B cell (primary cell): ENCODE results near the gene ERC1. TPM values are rescaled to one million over a fixed set of nuclear protein-coding genes. Genes with fewer than 3 reads are reported as not detected.

Experiments
- ATAC-seq: fragments of 200-7000 bp; cut with Tn5 transposase; one replicate; pipeline ENCODE4 v1.10.0; 2021; ENCODE audit warnings: low read depth, mild to moderate bottlenecking, moderate number of reproducible peaks, moderate library complexity
- CTCF ChIA-PET: fragments of 350-600 bp; sonication (Branson Sonifier 250); formaldehyde crosslinking; loops from one replicate; lab custom pipeline; 2021; ENCODE audit warnings: antibody characterized with exemption, inconsistent platforms; lab: Charles Lee
- POLR2A ChIA-PET: fragments of 350-600 bp; sonication (Branson Sonifier 250); formaldehyde crosslinking; loops from one replicate; lab custom pipeline; 2021; ENCODE audit warnings: antibody characterized with exemption; lab: Charles Lee
- DNase-seq: peaks from one replicate; pipeline ENCODE4 v3.0.0; 2013
- H2AFZ ChIP-seq: 2 replicates; pipeline ENCODE4 v1.6.1; 2012; ENCODE audit warnings: mild to moderate bottlenecking, low read depth, low read length; ENCODE audit not compliant: insufficient read depth, poor library complexity, severe bottlenecking
- H3K27ac ChIP-seq, 2 donors: 1 replicate in 1 of 2; 2 replicates in 1 of 2; pipeline ENCODE4 v1.5.1; 2012 to 2013; ENCODE audit warnings: low read length in 2 of 2, mild to moderate bottlenecking in 2 of 2, moderate library complexity in 1 of 2
- H3K27me3 ChIP-seq, 4 experiments: fragments of 200-600 bp in 1 of 4; sonication (generic) in 1 of 4; replicated peaks in 1 of 4; 1 replicate in 2 of 4; 2 replicates in 2 of 4; pipeline versions ENCODE4 v1.6.1 to v1.7.0; 2013 to 2016; ENCODE audit warnings: low read length in 3 of 4, mild to moderate bottlenecking in 2 of 4, mixed read lengths in 1 of 4, moderate library complexity in 1 of 4; ENCODE audit not compliant: insufficient read depth in 4 of 4, control insufficient read depth in 3 of 4; ENCODE audit errors: control extremely low read depth in 1 of 4
- H3K36me3 ChIP-seq, 2 experiments: replicated peaks in 1 of 2; 1 replicate in 1 of 2; 2 replicates in 1 of 2; pipeline versions ENCODE4 v1.6.1 to v1.7.1; 2013; ENCODE audit warnings: low read length in 1 of 2; ENCODE audit not compliant: insufficient read depth in 2 of 2, control insufficient read depth in 1 of 2; ENCODE audit errors: control extremely low read depth in 1 of 2, extremely low read depth in 1 of 2
- H3K4me1 ChIP-seq, 2 donors: fragments of 200-600 bp in 1 of 2; sonication (generic) in 1 of 2; 1 replicate in 1 of 2; 2 replicates in 1 of 2; pipeline versions ENCODE4 v1.5.1 to v1.6.1; 2013 to 2017; ENCODE audit warnings: low read length in 2 of 2; ENCODE audit not compliant: control insufficient read depth in 2 of 2, insufficient read depth in 2 of 2
- H3K4me2 ChIP-seq: replicated peaks from 2 replicates; pipeline ENCODE3; 2012; ENCODE audit warnings: mild to moderate bottlenecking, low read depth, low read length; ENCODE audit not compliant: poor library complexity, severe bottlenecking
- H3K4me3 ChIP-seq, 5 experiments: fragments of 200-600 bp in 1 of 5; sonication (generic) in 1 of 5; 1 replicate in 3 of 5; 2 replicates in 2 of 5; pipeline versions ENCODE4 v1.5.1 to v1.7.0; 2011 to 2016; ENCODE audit warnings: low read length in 4 of 5, mild to moderate bottlenecking in 4 of 5, low read depth in 2 of 5, control low read depth in 1 of 5, moderate library complexity in 1 of 5; ENCODE audit not compliant: insufficient read depth in 1 of 5; ENCODE audit errors: control extremely low read depth in 1 of 5, extremely low read depth in 1 of 5
- H3K79me2 ChIP-seq: fragments of 200-600 bp; sonication (generic); one replicate; pipeline ENCODE4 v1.6.0; 2016; ENCODE audit warnings: low read length; ENCODE audit not compliant: control insufficient read depth, insufficient read depth
- H3K9ac ChIP-seq: fragments of 200-600 bp; sonication (generic); 2 replicates; pipeline ENCODE4 v1.6.1; 2017; ENCODE audit warnings: mild to moderate bottlenecking, low read length, moderate library complexity
- H3K9me3 ChIP-seq, 3 donors: one replicate each; pipeline versions ENCODE4 v1.6.1 to v1.7.1; 2013; ENCODE audit warnings: low read length in 2 of 3; ENCODE audit not compliant: control insufficient read depth in 2 of 3, insufficient read depth in 1 of 3; ENCODE audit errors: control extremely low read depth in 1 of 3
- H4K20me1 ChIP-seq: 2 replicates; pipeline ENCODE4 v1.6.0; 2012; ENCODE audit warnings: mild to moderate bottlenecking, low read length; ENCODE audit not compliant: insufficient read depth, control insufficient read depth, poor library complexity, severe bottlenecking
- H3K27ac Mint-ChIP-seq: one replicate; pipeline ENCODE4 v1.8.0; 2021; ENCODE audit warnings: mixed read lengths
- H3K27me3 Mint-ChIP-seq: one replicate; pipeline ENCODE4 v1.8.0; 2021; ENCODE audit warnings: mixed read lengths
- H3K4me1 Mint-ChIP-seq: one replicate; pipeline ENCODE4 v1.8.0; 2021; ENCODE audit warnings: mixed read lengths
- H3K4me3 Mint-ChIP-seq: one replicate; pipeline ENCODE4 v1.8.0; 2021; ENCODE audit warnings: mixed read lengths
- H3K9me3 Mint-ChIP-seq: one replicate; pipeline ENCODE4 v1.8.0; 2022; ENCODE audit warnings: mixed read lengths; ENCODE audit not compliant: insufficient read depth
- EZH2 ChIP-seq: IDR thresholded peaks from 2 replicates; pipeline ENCODE4 v1.6.1; 2012; ENCODE audit warnings: borderline replicate concordance, low read depth, mild to moderate bottlenecking, moderate library complexity, low read length; ENCODE audit not compliant: insufficient read depth, poor library complexity, severe bottlenecking
- WGBS: methylation state at CpG from one replicate; pipeline ENCODE4 v1.1.5; 2013; ENCODE audit warnings: missing lambda C conversion rate; ENCODE audit not compliant: insufficient coverage; 5-methylcytosine and 5-hydroxymethylcytosine counted together
- intact Hi-C: fragments of 100-400 bp; cut with micrococcal nuclease; formaldehyde crosslinking; loops from one replicate; pipeline ENCODE4 v1.10.0; 2022
- polyA plus RNA-seq: library from polyadenylated mRNA; depleted of rRNA; stranded (reverse); fragments of >200 nt; gene quantifications from 2 replicates; pipeline ENCODE4 v1.2.3, GENCODE V29; 2012
- total RNA-seq, 2 donors: library from RNA; stranded (reverse); fragments of 120-200 nt in 1 of 2; gene quantifications; 1 replicate in 1 of 2; 2 replicates in 1 of 2; pipeline versions ENCODE4 v1.2.3 to v1.2.4, GENCODE V29; 2013 to 2022
- TF ChIP-seq, protein P1 (sequence below): fragments of 200-600 bp; IDR thresholded peaks from one replicate; pipeline ENCODE4 v1.8.0; 2022; ENCODE audit warnings: antibody characterized with exemption, mild to moderate bottlenecking

Gene ERC1
- total and polyA plus RNA-seq, 2 donors (not counting 1 experiment from before 2014, with no cell fraction given) = 4.0 to 77.6 TPM

DNA sequence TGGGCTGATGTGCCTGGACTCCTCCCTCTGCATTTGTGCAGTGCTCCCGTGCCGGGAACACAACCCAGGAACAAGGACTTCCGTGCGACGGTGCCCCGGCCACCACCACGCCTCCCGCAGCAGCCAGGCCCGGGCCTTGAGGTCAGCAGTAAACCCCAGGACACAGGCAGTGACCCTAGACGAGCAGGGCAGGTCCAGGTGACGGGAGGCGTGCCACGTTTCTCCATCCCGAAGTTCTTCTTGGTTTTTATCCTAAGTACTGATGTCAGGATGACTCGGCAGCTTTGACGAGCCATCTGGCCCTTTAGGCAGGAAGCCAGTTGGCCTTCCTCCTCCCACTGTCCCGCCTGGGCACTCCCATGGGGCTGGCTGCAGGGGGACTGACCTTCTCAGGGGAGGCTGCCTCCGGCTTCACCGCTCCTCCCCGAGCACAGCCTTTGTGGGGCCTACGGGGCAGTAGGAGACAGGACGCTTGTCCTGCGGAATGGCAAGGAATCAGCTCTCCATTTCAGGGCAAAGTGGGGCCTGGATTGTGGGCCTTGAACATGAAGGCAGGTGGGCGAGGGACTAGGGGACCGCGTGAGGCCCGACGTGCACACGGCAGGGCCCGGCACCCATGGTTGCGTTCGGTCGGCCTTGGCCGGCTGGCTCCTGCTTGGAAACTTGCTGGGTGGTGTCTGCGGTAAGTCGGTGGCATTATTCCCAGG, 509.2 kb downstream of the ERC1 start:
- Histone ChIP-seq H3K4me2 (no peak overlapping the region), H3K27ac (no peak overlapping the region), H3K9ac (no peak overlapping the region), H3K9me3 (peaks cover 0 to 8% (median 0%) of the 10 kb centered on the region in 3 donors), H3K4me1 (peaks cover 0 to 4% of the 10 kb centered on the region in 2 donors), H3K36me3 (no peaks in the 10 kb centered on the region), H3K4me3 (no peak overlapping the region), H3K79me2 (no peaks in the 10 kb centered on the region), H4K20me1 (no peaks in the 10 kb centered on the region), H3K27me3 (peaks cover 0 to 3% (median 0%) of the 10 kb centered on the region in 4 experiments), H2AFZ (no peak overlapping the region)
- 86% methylated on average over 36 of the region's 36 CpGs for WGBS
- no peak for DNase-seq
- no peak overlapping the region for H3K27ac Mint-ChIP-seq
- intact Hi-C loops = no loop called here
- H3K4me3 Mint-ChIP-seq = no peak overlapping the region
- ChIA-PET POLR2A (no interaction called here), CTCF (no interaction called here)
- ATAC-seq = no peak
- peaks cover 26% of the 10 kb centered on the region for H3K27me3 Mint-ChIP-seq
- peaks cover 4% of the 10 kb centered on the region for H3K4me1 Mint-ChIP-seq
- no peak for TF ChIP-seq EZH2
- TF ChIP-seq, protein P1, sequence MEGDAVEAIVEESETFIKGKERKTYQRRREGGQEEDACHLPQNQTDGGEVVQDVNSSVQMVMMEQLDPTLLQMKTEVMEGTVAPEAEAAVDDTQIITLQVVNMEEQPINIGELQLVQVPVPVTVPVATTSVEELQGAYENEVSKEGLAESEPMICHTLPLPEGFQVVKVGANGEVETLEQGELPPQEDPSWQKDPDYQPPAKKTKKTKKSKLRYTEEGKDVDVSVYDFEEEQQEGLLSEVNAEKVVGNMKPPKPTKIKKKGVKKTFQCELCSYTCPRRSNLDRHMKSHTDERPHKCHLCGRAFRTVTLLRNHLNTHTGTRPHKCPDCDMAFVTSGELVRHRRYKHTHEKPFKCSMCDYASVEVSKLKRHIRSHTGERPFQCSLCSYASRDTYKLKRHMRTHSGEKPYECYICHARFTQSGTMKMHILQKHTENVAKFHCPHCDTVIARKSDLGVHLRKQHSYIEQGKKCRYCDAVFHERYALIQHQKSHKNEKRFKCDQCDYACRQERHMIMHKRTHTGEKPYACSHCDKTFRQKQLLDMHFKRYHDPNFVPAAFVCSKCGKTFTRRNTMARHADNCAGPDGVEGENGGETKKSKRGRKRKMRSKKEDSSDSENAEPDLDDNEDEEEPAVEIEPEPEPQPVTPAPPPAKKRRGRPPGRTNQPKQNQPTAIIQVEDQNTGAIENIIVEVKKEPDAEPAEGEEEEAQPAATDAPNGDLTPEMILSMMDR = no peak
- no peaks in the 10 kb centered on the region for H3K9me3 Mint-ChIP-seq

GRCh38 chr12:1501001-1501400, 510.0 kb downstream of the ERC1 start:
- intact Hi-C loops = no loop called here
- Mint-ChIP-seq H3K9me3 (no peaks in the 10 kb centered on the region), H3K27ac (no peak overlapping the region), H3K4me1 (peaks cover 4% of the 10 kb centered on the region), H3K4me3 (no peak overlapping the region), H3K27me3 (peaks cover 32% of the 10 kb centered on the region)
- ChIA-PET POLR2A (no interaction called here), CTCF (no interaction called here)
- ATAC-seq (no peak), DNase-seq (no peak)
- TF ChIP-seq, protein P1 = no peak
- no peak for TF ChIP-seq EZH2
- H2AFZ ChIP-seq = no peak overlapping the region
- no peaks in the 10 kb centered on the region for H4K20me1 ChIP-seq
- no peak overlapping the region for H3K4me2 ChIP-seq
- H3K4me1 ChIP-seq = peaks cover 0 to 4% of the 10 kb centered on the region in 2 donors
- WGBS = 100% methylated on average over 3 of the region's 10 CpGs
- no peaks in the 10 kb centered on the region for H3K79me2 ChIP-seq
- no peak overlapping the region for H3K27ac ChIP-seq
- H3K36me3 ChIP-seq = no peaks in the 10 kb centered on the region
- no peak overlapping the region for H3K9ac ChIP-seq
- H3K9me3 ChIP-seq = peaks cover 0 to 8% (median 0%) of the 10 kb centered on the region in 3 donors
- no peak overlapping the region for H3K4me3 ChIP-seq
- peaks cover 0 to 3% (median 0%) of the 10 kb centered on the region in 4 experiments for H3K27me3 ChIP-seq
